SU-DHL-6 (cell line): Measurements from ENCODE around the gene SEC22A.

Experiments
- H2AFZ ChIP-seq: fragments of 200-600 bp; sonication (generic); 2 replicates; pipeline ENCODE4 v1.6.1; 2014; ENCODE audit warnings: low read depth, mild to moderate bottlenecking, moderate library complexity, mixed read lengths, antibody characterized with exemption, low read length; ENCODE audit not compliant: severe bottlenecking
- H3F3A ChIP-seq: fragments of 200-600 bp; shearing (Covaris generic); 2 replicates; pipeline ENCODE4 v1.6.0; 2016; ENCODE audit warnings: antibody characterized with exemption, mild to moderate bottlenecking; ENCODE audit not compliant: insufficient read depth
- H3K27ac ChIP-seq: fragments of 200-600 bp; sonication (generic); 2 replicates; pipeline ENCODE4 v1.5.1; 2016; ENCODE audit warnings: low read depth, mild to moderate bottlenecking, low read length, moderate library complexity, mixed read lengths
- H3K27me3 ChIP-seq: fragments of 200-600 bp; sonication (generic), shearing (Covaris generic); 2 replicates; pipeline ENCODE4 v1.6.0; 2014; ENCODE audit warnings: mild to moderate bottlenecking, low read length
- H3K36me3 ChIP-seq: fragments of 200-600 bp; sonication (generic); 2 replicates; pipeline ENCODE4 v1.6.1; 2014; ENCODE audit warnings: mild to moderate bottlenecking, low read length, mixed read lengths
- H3K4me2 ChIP-seq: fragments of 300-600, 200-600 bp; shearing (Covaris generic), sonication (generic); 2 replicates; pipeline ENCODE4 v1.6.0; 2014; ENCODE audit warnings: low read length, low read depth, mild to moderate bottlenecking; ENCODE audit not compliant: poor library complexity, severe bottlenecking
- H3K4me3 ChIP-seq: fragments of 200-600 bp; sonication (generic); 2 replicates; pipeline ENCODE4 v1.5.1; 2014; ENCODE audit warnings: antibody characterized with exemption, low read length, mild to moderate bottlenecking, mixed read lengths; ENCODE audit not compliant: insufficient read depth, poor library complexity, severe bottlenecking
- H3K79me2 ChIP-seq: fragments of 200-600 bp; sonication (generic); 2 replicates; pipeline ENCODE4 v1.6.1; 2014; ENCODE audit warnings: mild to moderate bottlenecking, low read length, moderate library complexity; ENCODE audit not compliant: insufficient read depth
- H3K9ac ChIP-seq: fragments of 200-600 bp; sonication (generic); 2 replicates; pipeline ENCODE4 v1.7.0; 2014; ENCODE audit warnings: mild to moderate bottlenecking, low read length
- H3K9me2 ChIP-seq: fragments of 200-600 bp; sonication (generic); replicated peaks from 2 replicates; pipeline ENCODE4 v1.6.1; 2014; ENCODE audit warnings: low read length; ENCODE audit not compliant: insufficient read depth
- H3K9me3 ChIP-seq: fragments of 200-600 bp; sonication (generic); 2 replicates; pipeline ENCODE4 v1.6.1; 2014; ENCODE audit warnings: low read length, mixed read lengths; ENCODE audit not compliant: insufficient read depth
- H4K20me1 ChIP-seq: fragments of 200-600 bp; sonication (generic); 2 replicates; pipeline ENCODE4 v1.6.1; 2014; ENCODE audit warnings: low read depth, mild to moderate bottlenecking, antibody characterized with exemption, low read length, moderate library complexity, mixed read lengths
- CTCF ChIP-seq: fragments of 200-600 bp; sonication (generic); IDR thresholded peaks from one replicate; pipeline ENCODE4 v1.5.1; 2017; ENCODE audit warnings: antibody characterized with exemption, mild to moderate bottlenecking, low read length, moderate library complexity; ENCODE audit not compliant: insufficient read depth, poor library complexity, severe bottlenecking
- EZH2phosphoT487 ChIP-seq: fragments of 200-600 bp; sonication (generic), shearing (Covaris generic); conservative IDR thresholded peaks from 2 replicates; pipeline ENCODE4 v1.6.1; 2018; ENCODE audit warnings: mild to moderate bottlenecking, antibody characterized with exemption, low read length, moderate library complexity, mixed read lengths

Gene SEC22A

DNA sequence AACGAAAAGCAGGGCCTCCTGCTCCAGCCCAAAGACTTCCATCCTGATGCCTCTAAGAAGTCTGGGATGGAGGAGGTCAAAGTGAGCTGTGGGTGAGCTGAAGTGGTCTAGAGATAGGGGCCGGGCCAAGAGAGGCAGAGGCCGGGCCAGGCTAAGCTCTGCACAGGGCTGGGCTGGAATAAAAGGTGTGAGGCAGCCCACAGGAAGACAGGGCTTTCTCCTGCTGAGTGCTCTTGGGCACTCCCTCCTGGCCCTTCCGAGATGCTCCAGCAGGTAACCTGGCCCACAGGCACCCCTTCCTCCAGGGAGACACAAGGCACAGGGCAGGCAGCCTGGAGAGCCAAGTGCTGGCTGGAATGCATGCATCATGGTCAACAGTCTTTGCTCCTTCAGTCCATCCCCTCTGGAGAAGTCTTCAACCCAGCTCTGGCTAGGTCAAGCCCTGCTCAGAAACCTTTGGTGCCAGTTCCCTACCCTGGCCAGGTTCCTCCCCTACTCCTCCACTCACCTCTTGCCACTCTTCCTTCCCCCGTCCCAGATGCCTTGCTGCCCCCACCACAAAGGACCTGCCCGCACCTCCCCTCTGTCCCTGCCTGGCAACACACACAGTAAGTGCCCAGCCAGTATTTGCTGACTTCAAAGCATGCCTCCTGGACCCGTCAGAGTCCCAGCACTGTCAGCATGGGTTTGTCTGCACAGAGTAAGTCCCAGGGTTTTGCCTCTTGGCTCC is 93.6 kb downstream of the SEC22A start:
- Histone ChIP-seq H4K20me1 (no peaks in the 10 kb centered on the region), H3K4me3 (no peak overlapping the region), H3K36me3 (no peaks in the 10 kb centered on the region), H2AFZ (no peak overlapping the region), H3K79me2 (no peaks in the 10 kb centered on the region), H3K4me2 (no peak overlapping the region), H3K27me3 (no peaks in the 10 kb centered on the region), H3K9me2 (no peaks in the 10 kb centered on the region), H3F3A (no peaks in the 10 kb centered on the region), H3K27ac (no peak overlapping the region), H3K9me3 (no peaks in the 10 kb centered on the region), H3K9ac (no peak overlapping the region)
- no peak for TF ChIP-seq EZH2phosphoT487

DNA sequence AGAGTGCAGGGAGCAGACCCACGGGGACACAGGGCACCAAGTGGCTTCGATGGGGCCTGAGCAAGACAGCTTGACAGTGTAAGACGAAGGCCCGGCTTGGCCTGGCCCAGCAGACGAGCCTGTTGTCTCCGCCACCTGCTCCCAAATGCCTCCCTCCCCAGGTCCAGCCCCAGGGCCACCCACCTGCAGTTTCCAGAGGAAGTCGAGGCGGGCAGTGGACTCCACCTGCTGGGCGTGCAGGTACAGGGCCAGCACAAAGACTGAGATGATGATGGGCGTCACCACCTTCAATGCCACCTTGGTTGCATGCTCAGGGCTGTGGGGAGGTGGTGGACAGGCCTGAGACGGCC is 94.1 kb downstream of the SEC22A start:
- Histone ChIP-seq H3K9me2 (no peaks in the 10 kb centered on the region), H3K9ac (no peak overlapping the region), H3F3A (no peaks in the 10 kb centered on the region), H3K36me3 (no peaks in the 10 kb centered on the region), H3K4me3 (no peak overlapping the region), H2AFZ (no peak overlapping the region), H3K27me3 (no peaks in the 10 kb centered on the region), H3K27ac (no peak overlapping the region), H3K9me3 (no peaks in the 10 kb centered on the region), H4K20me1 (no peaks in the 10 kb centered on the region), H3K79me2 (no peaks in the 10 kb centered on the region), H3K4me2 (no peak overlapping the region)
- TF ChIP-seq EZH2phosphoT487 (no peak), CTCF (no peak)

- no peak overlapping the region for H3K9ac ChIP-seq
- no peaks in the 10 kb centered on the region for H3K27me3 ChIP-seq
- H3K79me2 ChIP-seq, result no peaks in the 10 kb centered on the region
- H3F3A ChIP-seq, result no peaks in the 10 kb centered on the region
- no peaks in the 10 kb centered on the region for H3K9me2 ChIP-seq
- H3K4me2 ChIP-seq, result no peak overlapping the region
- no peaks in the 10 kb centered on the region for H4K20me1 ChIP-seq
- H3K4me3 ChIP-seq, result no peak overlapping the region
- H3K9me3 ChIP-seq, result no peaks in the 10 kb centered on the region
- no peak overlapping the region for H3K27ac ChIP-seq
- H2AFZ ChIP-seq, result no peak overlapping the region
- H3K36me3 ChIP-seq, result no peaks in the 10 kb centered on the region
- no peak for TF ChIP-seq EZH2phosphoT487
- TF ChIP-seq CTCF, result no peak
Measured at GRCh38 chr3:123296261-123296660, 94.5 kb downstream of the SEC22A start.

GRCh38 chr3:123296836-123297626 is 95.3 kb downstream of the SEC22A start:
- Histone ChIP-seq H2AFZ (no peak overlapping the region), H3K36me3 (no peaks in the 10 kb centered on the region), H3F3A (no peaks in the 10 kb centered on the region), H3K79me2 (no peaks in the 10 kb centered on the region), H3K9ac (no peak overlapping the region), H4K20me1 (no peaks in the 10 kb centered on the region), H3K4me3 (no peak overlapping the region), H3K27ac (no peak overlapping the region), H3K4me2 (no peak overlapping the region), H3K9me2 (no peaks in the 10 kb centered on the region), H3K27me3 (no peaks in the 10 kb centered on the region), H3K9me3 (no peaks in the 10 kb centered on the region)
- TF ChIP-seq EZH2phosphoT487, result no peak
- TF ChIP-seq CTCF, result no peak
